ENCODE data around the gene C2CD4D.

The C2CD4D gene

DNA sequence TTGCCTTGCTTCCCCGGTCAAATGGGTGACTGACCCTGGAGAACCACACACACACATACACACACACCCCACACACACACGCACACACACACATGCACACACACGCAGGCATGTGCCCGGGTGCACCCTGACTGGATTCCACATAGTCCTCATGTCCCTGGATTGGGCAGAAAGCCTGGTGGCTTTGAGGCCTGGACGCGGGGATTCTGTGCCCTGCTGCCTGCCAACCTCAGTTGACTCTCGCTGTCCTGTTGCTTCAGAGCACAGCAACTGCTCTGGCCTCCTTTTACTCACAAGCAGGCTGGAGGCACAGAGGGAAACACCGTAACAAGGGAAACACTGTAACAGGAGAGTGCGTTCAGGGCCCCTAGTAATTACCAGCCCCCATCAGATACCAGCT is 14.4 kb downstream of the C2CD4D start:
- H3K36me3 ChIP-seq (ENCODE audit: control insufficient read depth, insufficient read depth, low read length): no peaks in the 10 kb centered on the region
- peaks cover 40% of the 10 kb centered on the region for H3K4me1 ChIP-seq (ENCODE audit: control insufficient read depth, insufficient read depth, low read length)
- H3K4me3 ChIP-seq (ENCODE audit: low read depth, low read length): no peak overlapping the region
- H3K27me3 ChIP-seq (ENCODE audit: control insufficient read depth, insufficient read depth, low read length): no peaks in the 10 kb centered on the region
- H3K9ac ChIP-seq (ENCODE audit: low read length): no peak overlapping the region
- H3K27ac ChIP-seq (ENCODE audit: low read depth, low read length): no peak overlapping the region
- H3K9me3 ChIP-seq (ENCODE audit: control insufficient read depth, insufficient read depth, low read depth, low read length): no peaks in the 10 kb centered on the region

DNA sequence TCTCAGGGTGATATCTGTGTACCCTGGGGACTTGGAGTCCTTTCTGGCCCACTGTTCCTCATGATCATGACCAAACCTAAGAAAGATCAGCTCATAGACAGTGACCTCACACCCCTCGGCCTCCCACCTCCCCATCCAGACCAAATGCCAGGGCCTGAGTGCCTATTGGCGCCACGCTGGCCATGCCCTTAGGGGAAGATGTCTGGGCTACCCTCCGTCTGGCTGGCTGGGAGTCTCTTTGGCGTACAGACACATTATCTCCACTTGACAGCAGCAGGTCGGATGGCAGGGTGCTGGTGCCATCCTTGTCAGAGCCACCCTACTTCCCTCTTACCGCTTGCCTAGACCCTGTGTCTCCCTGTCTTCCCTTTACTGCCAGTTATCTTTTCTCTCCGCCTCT is 16.4 kb downstream of the C2CD4D start:
- no peaks in the 10 kb centered on the region for H3K9me3 ChIP-seq (ENCODE audit: control insufficient read depth, insufficient read depth, low read depth, low read length)
- no peaks in the 10 kb centered on the region for H3K36me3 ChIP-seq (ENCODE audit: control insufficient read depth, insufficient read depth, low read length)
- no peak overlapping the region for H3K4me3 ChIP-seq (ENCODE audit: low read depth, low read length)
- H3K4me1 ChIP-seq (ENCODE audit: control insufficient read depth, insufficient read depth, low read length): peaks cover 23% of the 10 kb centered on the region
- H3K27ac ChIP-seq (ENCODE audit: low read depth, low read length): no peak overlapping the region
- no peaks in the 10 kb centered on the region for H3K27me3 ChIP-seq (ENCODE audit: control insufficient read depth, insufficient read depth, low read length)
- no peak overlapping the region for H3K9ac ChIP-seq (ENCODE audit: low read length)

DNA sequence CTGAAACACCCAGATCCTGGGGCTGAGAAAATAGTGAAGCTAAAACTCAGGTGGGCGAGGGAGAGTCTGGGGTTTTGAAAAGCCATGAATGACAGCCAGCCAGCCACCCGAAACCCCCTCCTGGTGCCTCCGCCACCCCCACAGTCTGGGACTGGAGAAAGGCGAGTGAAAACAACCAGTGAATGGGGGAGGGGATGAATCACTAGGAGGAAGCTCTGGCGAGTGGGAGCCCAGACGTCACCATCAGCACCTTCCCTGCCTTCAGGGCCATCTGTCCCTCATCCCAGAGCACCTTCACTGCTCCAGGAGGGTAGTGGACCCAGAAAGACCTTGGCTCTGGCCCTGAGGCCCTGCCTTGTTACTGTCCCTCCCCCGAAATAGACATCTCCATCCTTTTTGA is 17.2 kb downstream of the C2CD4D start:
- Histone ChIP-seq H3K4me1 (ENCODE audit: control insufficient read depth, insufficient read depth, low read length) (peaks cover 20% of the 10 kb centered on the region), H3K27me3 (ENCODE audit: control insufficient read depth, insufficient read depth, low read length) (no peaks in the 10 kb centered on the region), H3K4me3 (ENCODE audit: low read depth, low read length) (no peak overlapping the region), H3K27ac (ENCODE audit: low read depth, low read length) (no peak overlapping the region), H3K9me3 (ENCODE audit: control insufficient read depth, insufficient read depth, low read depth, low read length) (no peaks in the 10 kb centered on the region), H3K36me3 (ENCODE audit: control insufficient read depth, insufficient read depth, low read length) (no peaks in the 10 kb centered on the region), H3K9ac (ENCODE audit: low read length) (no peak overlapping the region)

DNA sequence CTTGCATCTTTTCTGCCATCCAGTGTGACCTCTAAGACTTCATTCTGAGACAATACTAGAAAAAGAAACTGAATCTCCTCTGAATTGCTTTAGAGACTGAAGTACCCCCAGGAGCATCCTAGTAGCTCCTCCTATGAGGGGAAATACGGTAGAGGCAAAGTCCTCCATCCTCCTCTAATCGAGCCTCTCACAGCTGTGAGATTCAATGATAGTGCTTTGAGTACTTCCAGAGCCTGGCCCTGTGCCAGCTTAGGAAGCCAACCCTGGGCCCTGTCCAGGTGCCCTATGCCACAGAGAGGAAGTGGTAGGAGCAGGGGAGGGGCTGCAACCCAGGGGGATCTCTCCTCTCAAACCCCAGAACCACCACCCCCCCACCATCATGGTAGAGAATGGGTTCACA is 18.7 kb downstream of the C2CD4D start:
- Histone ChIP-seq H3K9me3 (ENCODE audit: control insufficient read depth, insufficient read depth, low read depth, low read length) (no peaks in the 10 kb centered on the region), H3K27me3 (ENCODE audit: control insufficient read depth, insufficient read depth, low read length) (no peaks in the 10 kb centered on the region), H3K4me1 (ENCODE audit: control insufficient read depth, insufficient read depth, low read length) (peaks cover 14% of the 10 kb centered on the region), H3K27ac (ENCODE audit: low read depth, low read length) (no peak overlapping the region), H3K9ac (ENCODE audit: low read length) (no peak overlapping the region), H3K4me3 (ENCODE audit: low read depth, low read length) (no peak overlapping the region), H3K36me3 (ENCODE audit: control insufficient read depth, insufficient read depth, low read length) (no peaks in the 10 kb centered on the region)

GRCh38 chr1:151819976-151820623 is 19.5 kb downstream of the C2CD4D start:
- Histone ChIP-seq H3K27ac (ENCODE audit: low read depth, low read length) (no peak overlapping the region), H3K9ac (ENCODE audit: low read length) (no peak overlapping the region), H3K9me3 (ENCODE audit: control insufficient read depth, insufficient read depth, low read depth, low read length) (no peaks in the 10 kb centered on the region), H3K4me3 (ENCODE audit: low read depth, low read length) (no peak overlapping the region), H3K4me1 (ENCODE audit: control insufficient read depth, insufficient read depth, low read length) (peaks cover 10% of the 10 kb centered on the region), H3K36me3 (ENCODE audit: control insufficient read depth, insufficient read depth, low read length) (no peaks in the 10 kb centered on the region), H3K27me3 (ENCODE audit: control insufficient read depth, insufficient read depth, low read length) (no peaks in the 10 kb centered on the region)

GRCh38 chr1:151819227-151819835 is 20.3 kb downstream of the C2CD4D start:
- Histone ChIP-seq H3K27ac (ENCODE audit: low read depth, low read length) (no peak overlapping the region), H3K27me3 (ENCODE audit: control insufficient read depth, insufficient read depth, low read length) (no peaks in the 10 kb centered on the region), H3K9ac (ENCODE audit: low read length) (no peak overlapping the region), H3K4me1 (ENCODE audit: control insufficient read depth, insufficient read depth, low read length) (peaks cover 10% of the 10 kb centered on the region), H3K36me3 (ENCODE audit: control insufficient read depth, insufficient read depth, low read length) (no peaks in the 10 kb centered on the region), H3K4me3 (ENCODE audit: low read depth, low read length) (no peak overlapping the region), H3K9me3 (ENCODE audit: control insufficient read depth, insufficient read depth, low read depth, low read length) (no peaks in the 10 kb centered on the region)

GRCh38 chr1:151817353-151817730 is 22.3 kb downstream of the C2CD4D start:
- H3K4me1 ChIP-seq (ENCODE audit: control insufficient read depth, insufficient read depth, low read length): no peaks in the 10 kb centered on the region
- no peak overlapping the region for H3K27ac ChIP-seq (ENCODE audit: low read depth, low read length)
- no peaks in the 10 kb centered on the region for H3K9me3 ChIP-seq (ENCODE audit: control insufficient read depth, insufficient read depth, low read depth, low read length)
- H3K9ac ChIP-seq (ENCODE audit: low read length): no peak overlapping the region
- H3K4me3 ChIP-seq (ENCODE audit: low read depth, low read length): no peak overlapping the region
- no peaks in the 10 kb centered on the region for H3K27me3 ChIP-seq (ENCODE audit: control insufficient read depth, insufficient read depth, low read length)
- no peaks in the 10 kb centered on the region for H3K36me3 ChIP-seq (ENCODE audit: control insufficient read depth, insufficient read depth, low read length)

DNA sequence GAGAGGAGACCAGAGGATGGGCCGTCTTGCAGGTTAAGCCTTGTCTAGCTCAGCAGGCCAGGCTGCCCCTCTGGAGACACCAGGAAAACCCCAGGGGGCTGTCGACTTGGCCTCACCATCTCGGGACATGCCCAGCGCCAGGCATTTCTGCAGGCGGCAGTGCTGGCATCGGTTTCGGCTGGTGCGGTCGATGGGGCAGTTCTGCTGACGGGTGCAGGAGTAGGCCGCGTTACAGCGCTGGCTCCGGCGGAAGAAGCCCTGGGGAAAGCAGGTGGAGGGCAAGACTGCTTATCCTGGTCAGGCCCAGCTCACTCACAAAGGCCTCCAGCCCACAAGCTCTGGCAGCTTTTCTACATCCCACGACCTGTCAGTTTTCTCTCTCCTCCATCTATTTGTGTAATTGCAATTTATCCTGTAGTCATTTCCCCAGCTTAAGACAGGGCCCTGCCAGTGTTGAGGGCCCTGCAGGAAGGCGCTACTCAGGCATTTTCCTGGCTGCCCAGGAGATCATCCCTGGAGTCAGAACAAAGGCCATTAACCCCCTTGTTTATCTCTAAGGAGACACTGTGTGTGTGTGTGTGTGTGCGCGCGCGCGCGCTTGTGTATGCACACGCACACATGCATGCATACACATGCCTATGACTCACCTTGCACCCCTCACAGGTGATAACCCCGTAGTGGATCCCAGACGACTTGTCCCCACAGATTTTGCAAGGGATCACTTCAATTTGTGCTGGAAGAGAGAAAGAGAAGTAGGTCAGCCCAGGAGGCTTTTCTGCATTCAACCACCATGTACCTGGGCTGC is 22.9 kb downstream of the C2CD4D start:
- H3K9ac ChIP-seq (ENCODE audit: low read length): no peak overlapping the region
- no peaks in the 10 kb centered on the region for H3K36me3 ChIP-seq (ENCODE audit: control insufficient read depth, insufficient read depth, low read length)
- H3K4me1 ChIP-seq (ENCODE audit: control insufficient read depth, insufficient read depth, low read length): no peaks in the 10 kb centered on the region
- no peak overlapping the region for H3K4me3 ChIP-seq (ENCODE audit: low read depth, low read length)
- H3K27ac ChIP-seq (ENCODE audit: low read depth, low read length): no peak overlapping the region
- no peaks in the 10 kb centered on the region for H3K9me3 ChIP-seq (ENCODE audit: control insufficient read depth, insufficient read depth, low read depth, low read length)
- H3K27me3 ChIP-seq (ENCODE audit: control insufficient read depth, insufficient read depth, low read length): no peaks in the 10 kb centered on the region

DNA sequence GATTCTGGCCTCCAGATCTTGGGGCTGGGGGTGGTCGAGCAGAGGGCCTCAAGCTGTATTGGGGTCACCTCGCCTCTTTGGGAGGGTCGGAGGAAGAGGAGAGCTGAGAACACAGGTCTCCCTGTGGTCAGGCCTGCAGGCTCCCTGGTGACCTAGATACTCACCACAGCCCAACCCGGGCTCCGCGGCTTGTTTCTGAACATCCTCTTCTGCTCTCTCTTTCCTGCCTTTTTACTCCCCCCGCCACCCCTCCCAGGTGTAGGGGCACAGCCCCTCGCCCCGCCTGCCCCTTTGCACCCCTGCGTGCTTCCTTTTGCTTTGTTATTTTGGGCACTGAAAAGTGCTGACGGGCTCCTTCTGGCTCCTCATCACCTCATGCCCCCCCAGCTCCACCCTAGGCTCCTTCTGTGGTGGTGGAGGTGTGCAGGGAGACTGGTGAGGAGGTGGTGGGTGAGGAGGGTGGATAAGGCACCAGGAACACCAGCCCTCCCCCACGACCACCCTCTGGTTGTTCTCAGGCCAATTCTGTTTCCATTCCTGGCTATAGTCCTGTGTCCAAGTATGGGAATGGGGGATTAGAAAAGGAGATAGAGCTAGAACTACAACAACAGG is 23.8 kb downstream of the C2CD4D start:
- Histone ChIP-seq H3K4me3 (ENCODE audit: low read depth, low read length) (no peak overlapping the region), H3K4me1 (ENCODE audit: control insufficient read depth, insufficient read depth, low read length) (no peaks in the 10 kb centered on the region), H3K27ac (ENCODE audit: low read depth, low read length) (no peak overlapping the region), H3K36me3 (ENCODE audit: control insufficient read depth, insufficient read depth, low read length) (no peaks in the 10 kb centered on the region), H3K27me3 (ENCODE audit: control insufficient read depth, insufficient read depth, low read length) (no peaks in the 10 kb centered on the region), H3K9ac (ENCODE audit: low read length) (no peak overlapping the region), H3K9me3 (ENCODE audit: control insufficient read depth, insufficient read depth, low read depth, low read length) (no peaks in the 10 kb centered on the region)

- H3K9ac ChIP-seq (ENCODE audit: low read length): no peak overlapping the region
- no peak overlapping the region for H3K4me3 ChIP-seq (ENCODE audit: low read depth, low read length)
- no peaks in the 10 kb centered on the region for H3K36me3 ChIP-seq (ENCODE audit: control insufficient read depth, insufficient read depth, low read length)
- H3K4me1 ChIP-seq (ENCODE audit: control insufficient read depth, insufficient read depth, low read length): peaks cover 3% of the 10 kb centered on the region
- no peaks in the 10 kb centered on the region for H3K27me3 ChIP-seq (ENCODE audit: control insufficient read depth, insufficient read depth, low read length)
- H3K27ac ChIP-seq (ENCODE audit: low read depth, low read length): no peak overlapping the region
- no peaks in the 10 kb centered on the region for H3K9me3 ChIP-seq (ENCODE audit: control insufficient read depth, insufficient read depth, low read depth, low read length)
Measured at GRCh38 chr1:151814971-151815545, 24.6 kb downstream of the C2CD4D start.

- H3K4me1 ChIP-seq (ENCODE audit: control insufficient read depth, insufficient read depth, low read length): peaks cover 9% of the 10 kb centered on the region
- H3K9ac ChIP-seq (ENCODE audit: low read length): no peak overlapping the region
- no peak overlapping the region for H3K4me3 ChIP-seq (ENCODE audit: low read depth, low read length)
- H3K36me3 ChIP-seq (ENCODE audit: control insufficient read depth, insufficient read depth, low read length): no peaks in the 10 kb centered on the region
- H3K27ac ChIP-seq (ENCODE audit: low read depth, low read length): no peak overlapping the region
- no peaks in the 10 kb centered on the region for H3K27me3 ChIP-seq (ENCODE audit: control insufficient read depth, insufficient read depth, low read length)
- H3K9me3 ChIP-seq (ENCODE audit: control insufficient read depth, insufficient read depth, low read depth, low read length): no peaks in the 10 kb centered on the region
Measured at GRCh38 chr1:151814426-151814825, 25.2 kb downstream of the C2CD4D start.
